Activated T-helper 1 cell treated with anti-CD3 and anti-CD28 coated beads, Interleukin-12 subunit alpha, Interleukin-12 subunit beta, Interleukin-2, Interleukin-4 antibody, amounts not matched to agents 30 ng/mL and 10 ng/mL and 1 ng/mL, durations not matched to agents 14 hours and 24 hours and 36 hours (primary cell): ENCODE measurements around the gene MTMR2. TPM values are rescaled to one million over a fixed set of nuclear protein-coding genes. Genes with fewer than 3 reads are reported as not detected.
"Not testable (repeated sequence)": the region's sequence is repeated elsewhere in the genome, so short reads cannot be mapped to it uniquely, and the experiment has no call there.

Experiments
- DNase-seq: peaks from one replicate; pipeline ENCODE4 v3.0.0; 2021; ENCODE audit warnings: low spot score
- H3K27ac Mint-ChIP-seq: one replicate; pipeline ENCODE4 v1.8.0; 2021; ENCODE audit warnings: mild to moderate bottlenecking, mixed read lengths
- H3K27me3 Mint-ChIP-seq: one replicate; pipeline ENCODE4 v1.8.0; 2022; ENCODE audit warnings: mild to moderate bottlenecking, moderate library complexity, mixed read lengths; ENCODE audit not compliant: insufficient read depth
- H3K36me3 Mint-ChIP-seq: one replicate; pipeline ENCODE4 v1.8.0; 2021; ENCODE audit warnings: low read depth, mixed read lengths
- H3K4me1 Mint-ChIP-seq: one replicate; pipeline ENCODE4 v1.8.0; 2021; ENCODE audit warnings: low read depth, mixed read lengths
- H3K4me3 Mint-ChIP-seq: one replicate; pipeline ENCODE4 v1.8.0; 2021; ENCODE audit warnings: mild to moderate bottlenecking, moderate library complexity, mixed read lengths
- H3K9me3 Mint-ChIP-seq: one replicate; pipeline ENCODE4 v1.8.0; 2021; ENCODE audit warnings: mixed read lengths
- intact Hi-C: fragments of 100-400 bp; cut with micrococcal nuclease; formaldehyde crosslinking; loops from one replicate; pipeline ENCODE4 v1.15.1; 2024
- total RNA-seq: library from RNA; stranded (reverse); gene quantifications from 2 replicates; pipeline ENCODE4 v1.2.3, GENCODE V29; 2022

Gene MTMR2
- total RNA-seq, 1 donor from 2014 or later: 41.3 TPM

DNA sequence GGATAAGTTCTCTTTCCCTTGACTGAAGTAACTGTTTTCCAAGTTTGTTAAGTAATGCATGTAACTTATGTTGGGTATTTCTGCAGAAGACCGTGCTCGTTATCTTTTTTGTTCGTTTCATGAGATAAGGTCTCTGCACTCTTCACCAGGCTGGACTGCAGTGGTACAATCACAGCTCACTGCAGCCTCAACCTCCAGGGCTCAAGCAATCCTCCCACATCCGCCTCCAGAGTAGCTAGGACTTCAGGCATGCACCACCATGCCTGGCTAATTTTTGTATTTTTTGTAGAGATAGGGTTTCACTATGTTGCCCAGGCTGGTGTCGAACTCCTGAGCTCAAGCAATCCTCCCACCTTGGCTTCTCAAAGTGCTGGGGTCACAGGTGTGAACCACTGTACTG lies 69.5 kb downstream of the MTMR2 start:
- H3K27me3 Mint-ChIP-seq, DNase-seq, H3K9me3 Mint-ChIP-seq, intact Hi-C loops, H3K4me3 Mint-ChIP-seq, H3K4me1 Mint-ChIP-seq, H3K27ac Mint-ChIP-seq: not testable (repeated sequence)
- peaks cover 11% of the 10 kb centered on the region for H3K36me3 Mint-ChIP-seq

DNA sequence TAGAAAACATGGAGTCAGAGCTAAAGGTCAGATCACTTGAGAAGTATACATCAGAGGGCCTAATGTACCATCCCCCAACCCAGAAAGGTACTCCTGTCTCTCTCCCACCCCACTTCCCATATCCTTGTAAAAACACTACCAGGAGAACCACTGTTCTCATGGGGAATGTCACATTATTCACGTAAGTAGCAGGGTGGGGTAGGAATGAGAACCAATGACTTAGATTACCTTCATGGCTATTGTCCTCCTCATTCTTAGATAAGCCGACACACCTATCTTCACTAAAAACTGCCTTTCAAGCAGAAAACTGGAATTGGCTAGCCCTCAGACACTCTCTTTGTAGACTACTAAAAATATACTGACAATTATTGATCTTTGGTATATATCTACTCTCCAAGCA lies 70.0 kb downstream of the MTMR2 start:
- intact Hi-C loops: no loop called here
- Mint-ChIP-seq H3K4me3 (no peak overlapping the region), H3K27ac (no peak overlapping the region), H3K4me1 (no peaks in the 10 kb centered on the region), H3K9me3 (no peaks in the 10 kb centered on the region), H3K36me3 (peaks cover 11% of the 10 kb centered on the region), H3K27me3 (no peaks in the 10 kb centered on the region)
- no peak for DNase-seq

GRCh38 chr11:95853138-95853537 lies 70.8 kb downstream of the MTMR2 start:
- DNase-seq: no peak
- intact Hi-C loops: no loop called here
- Mint-ChIP-seq H3K36me3 (peaks cover 15% of the 10 kb centered on the region), H3K27ac (no peak overlapping the region), H3K27me3 (no peaks in the 10 kb centered on the region), H3K4me1 (no peaks in the 10 kb centered on the region), H3K4me3 (no peak overlapping the region), H3K9me3 (no peaks in the 10 kb centered on the region)

GRCh38 chr11:95850137-95850536 lies 73.8 kb downstream of the MTMR2 start:
- peaks cover 8% of the 10 kb centered on the region for H3K36me3 Mint-ChIP-seq
- H3K27me3 Mint-ChIP-seq: no peaks in the 10 kb centered on the region
- no peak overlapping the region for H3K4me3 Mint-ChIP-seq
- no peaks in the 10 kb centered on the region for H3K9me3 Mint-ChIP-seq
- H3K4me1 Mint-ChIP-seq: no peaks in the 10 kb centered on the region
- no peak overlapping the region for H3K27ac Mint-ChIP-seq
- intact Hi-C loops: no loop called here
- DNase-seq: no peak

- H3K27ac Mint-ChIP-seq: no peak overlapping the region
- no peaks in the 10 kb centered on the region for H3K9me3 Mint-ChIP-seq
- peaks cover 14% of the 10 kb centered on the region for H3K36me3 Mint-ChIP-seq
- no peak for DNase-seq
- intact Hi-C loops: loop anchor here (1.0 kb wide), 1 partner anchor 544 kb away; no protein-coding TSS in a partner anchor
- H3K4me3 Mint-ChIP-seq: no peak overlapping the region
- H3K27me3 Mint-ChIP-seq: no peaks in the 10 kb centered on the region
- H3K4me1 Mint-ChIP-seq: no peaks in the 10 kb centered on the region
These were observed 74.7 kb downstream of the MTMR2 start for GRCh38 chr11:95849087-95849825.

DNA sequence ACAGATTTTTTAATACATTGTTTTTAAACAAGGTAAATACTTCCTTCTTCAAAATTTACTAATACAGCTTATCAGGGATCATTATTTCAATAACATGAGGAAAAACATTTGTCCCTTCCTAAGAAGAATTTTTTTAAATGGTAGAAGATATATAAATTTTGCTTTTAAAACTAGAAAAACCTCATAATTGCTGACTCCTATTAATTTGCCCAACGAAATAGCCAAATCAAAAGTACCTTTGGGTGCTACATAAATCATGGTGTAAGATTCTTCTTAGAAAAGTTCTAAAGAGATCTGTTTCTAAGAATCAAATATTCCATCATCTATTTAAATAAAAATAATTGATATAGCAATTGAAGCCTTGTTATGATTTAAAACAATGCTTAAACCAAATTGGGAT lies 78.7 kb downstream of the MTMR2 start:
- Mint-ChIP-seq H3K27me3 (no peaks in the 10 kb centered on the region), H3K9me3 (no peaks in the 10 kb centered on the region), H3K4me1 (no peaks in the 10 kb centered on the region), H3K36me3 (peaks cover 16% of the 10 kb centered on the region), H3K27ac (no peak overlapping the region), H3K4me3 (no peak overlapping the region)
- no peak for DNase-seq
- intact Hi-C loops: no loop called here

GRCh38 chr11:95835768-95836488 lies 88.0 kb downstream of the MTMR2 start:
- Mint-ChIP-seq H3K4me3 (no peak overlapping the region), H3K27ac (peak overlapping the region; percentile 0), H3K27me3 (no peaks in the 10 kb centered on the region), H3K36me3 (peaks cover 31% of the 10 kb centered on the region), H3K4me1 (no peaks in the 10 kb centered on the region), H3K9me3 (no peaks in the 10 kb centered on the region)
- intact Hi-C loops: loop anchor here (1.0 to 10.0 kb wide), 7 partner anchors 131 to 685 kb away; partner anchors contain the start of gene MAML2
- peak; percentile 29 for DNase-seq

GRCh38 chr11:95835351-95835750 lies 88.6 kb downstream of the MTMR2 start:
- intact Hi-C loops: loop anchor here (5.0 to 10.0 kb wide), 3 partner anchors 132 to 409 kb away; no protein-coding TSS in a partner anchor
- Mint-ChIP-seq H3K27me3 (no peaks in the 10 kb centered on the region), H3K27ac (no peak overlapping the region), H3K4me3 (no peak overlapping the region), H3K36me3 (peaks cover 35% of the 10 kb centered on the region), H3K4me1 (no peaks in the 10 kb centered on the region), H3K9me3 (no peaks in the 10 kb centered on the region)
- DNase-seq: no peak

- H3K36me3 Mint-ChIP-seq: peaks cover 38% of the 10 kb centered on the region
- no peaks in the 10 kb centered on the region for H3K9me3 Mint-ChIP-seq
- intact Hi-C loops: loop anchor here (10.0 kb wide), 1 partner anchor 411 kb away; no protein-coding TSS in a partner anchor
- H3K27me3 Mint-ChIP-seq: no peaks in the 10 kb centered on the region
- H3K4me1 Mint-ChIP-seq: no peaks in the 10 kb centered on the region
- no peak for DNase-seq
- no peak overlapping the region for H3K4me3 Mint-ChIP-seq
- H3K27ac Mint-ChIP-seq: no peak overlapping the region
These were observed 90.5 kb downstream of the MTMR2 start for GRCh38 chr11:95833378-95833777.

DNA sequence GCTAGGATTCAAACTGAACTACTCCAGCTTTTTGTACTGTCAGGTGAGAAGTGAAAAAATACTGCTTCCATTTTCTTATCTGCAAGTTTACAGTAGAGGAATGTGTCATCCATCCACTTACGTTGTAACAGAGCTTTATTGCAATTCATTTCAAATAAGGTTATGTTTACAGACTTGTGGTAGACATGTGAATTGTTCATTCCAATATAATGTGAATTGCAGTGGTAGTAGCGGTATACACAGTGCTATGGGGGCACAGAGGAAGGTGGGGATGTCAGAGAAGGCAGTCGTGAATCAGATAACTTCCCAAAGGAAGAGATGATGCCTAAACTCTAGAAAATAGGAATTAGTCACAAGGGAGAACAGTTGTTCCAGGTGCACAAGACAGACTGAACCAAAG lies 91.1 kb downstream of the MTMR2 start:
- no peak for DNase-seq
- Mint-ChIP-seq H3K27ac (no peak overlapping the region), H3K36me3 (peaks cover 40% of the 10 kb centered on the region), H3K4me1 (no peaks in the 10 kb centered on the region), H3K9me3 (no peaks in the 10 kb centered on the region), H3K27me3 (no peaks in the 10 kb centered on the region), H3K4me3 (no peak overlapping the region)
- intact Hi-C loops: loop anchor here (10.0 kb wide), 1 partner anchor 412 kb away; no protein-coding TSS in a partner anchor

- Mint-ChIP-seq H3K36me3 (peaks cover 34% of the 10 kb centered on the region), H3K9me3 (no peaks in the 10 kb centered on the region), H3K27me3 (no peaks in the 10 kb centered on the region), H3K27ac (no peak overlapping the region), H3K4me1 (no peaks in the 10 kb centered on the region), H3K4me3 (no peak overlapping the region)
- DNase-seq: no peak
- intact Hi-C loops: loop anchor here (10.0 kb wide), 1 partner anchor 413 kb away; no protein-coding TSS in a partner anchor
These were observed 92.6 kb downstream of the MTMR2 start for GRCh38 chr11:95831198-95831883.

DNA sequence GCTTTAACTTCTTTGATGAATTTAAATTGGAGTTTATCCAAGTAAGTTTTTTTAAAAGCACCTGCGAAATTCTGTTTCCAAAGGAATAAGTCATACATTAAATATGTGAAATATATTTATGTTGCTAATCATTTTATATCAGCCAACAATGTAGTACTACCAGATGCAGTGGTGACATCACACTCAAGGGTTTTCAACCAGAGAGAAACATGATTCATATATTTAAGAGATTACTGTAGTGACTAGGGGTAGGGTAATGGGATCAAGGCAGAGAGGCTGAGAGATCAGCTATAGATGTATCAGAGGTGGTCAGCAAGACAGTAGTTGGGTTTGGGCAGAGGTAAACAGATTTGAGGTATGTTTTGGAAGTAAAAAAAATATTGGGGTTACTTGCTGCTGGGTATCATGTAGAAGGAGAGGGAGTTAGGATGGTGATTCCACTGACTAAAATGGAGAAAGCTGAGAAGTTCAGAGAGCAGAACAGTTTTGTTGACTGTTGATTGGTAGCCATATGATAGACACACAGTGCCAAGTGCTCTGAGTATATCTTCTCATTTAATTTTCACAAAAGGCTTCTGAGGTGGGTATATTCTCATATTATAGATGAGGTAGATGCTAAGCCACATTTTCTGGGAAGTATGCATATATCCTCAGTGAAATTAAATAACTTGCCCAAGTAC lies 94.2 kb downstream of the MTMR2 start:
- Mint-ChIP-seq H3K27ac (peak overlapping the region; percentile 41), H3K4me3 (no peak overlapping the region), H3K9me3 (no peaks in the 10 kb centered on the region), H3K27me3 (no peaks in the 10 kb centered on the region), H3K36me3 (peaks cover 34% of the 10 kb centered on the region), H3K4me1 (no peaks in the 10 kb centered on the region)
- intact Hi-C loops: loop anchor here (10.0 kb wide), 1 partner anchor 415 kb away; no protein-coding TSS in a partner anchor
- no peak for DNase-seq
